Measurements from ENCODE around the gene ABCB9. TPM values are rescaled to one million over a fixed set of nuclear protein-coding genes. Genes with fewer than 3 reads are reported as not detected.
A peak's percentile ranks its signal among the peaks of the same experiment; 100 is the strongest.

ABCB9 gene
- polyA plus RNA-seq, 1 donor from 2014 or later = 19.7 TPM

- Histone ChIP-seq H3K9ac (ENCODE audit: low read length) (no peak overlapping the region), H3K9me2 (ENCODE audit: insufficient read depth, low read length) (no peaks in the 10 kb centered on the region), H3K36me3 (ENCODE audit: insufficient read depth, low read length) (no peaks in the 10 kb centered on the region), H3K79me2 (replicated peaks; ENCODE audit: insufficient read depth, low read length) (peaks cover 84% of the 10 kb centered on the region), H3K9me3 (ENCODE audit: low read length) (no peaks in the 10 kb centered on the region), H3K4me2 (ENCODE audit: low read length) (no peak overlapping the region), H3F3A (ENCODE audit: insufficient read depth, low read length, poor library complexity, severe bottlenecking) (peaks cover 7% of the 10 kb centered on the region), H3K27me3 (ENCODE audit: insufficient read depth, low read depth, low read length) (no peaks in the 10 kb centered on the region), H4K20me1 (ENCODE audit: insufficient read depth) (peaks cover 3% of the 10 kb centered on the region), H2AFZ (ENCODE audit: low read depth, low read length) (no peak overlapping the region), H3K27ac (ENCODE audit: low read length) (peak overlapping the region; percentile 47), H3K4me3 (ENCODE audit: low read length) (peak overlapping the region; percentile 30)
- TF ChIP-seq TAF1 (IDR thresholded peaks at IDR 0.05; ENCODE audit: low read depth) (no peak), EZH2 (IDR thresholded peaks at IDR 0.05; ENCODE audit: borderline replicate concordance, insufficient read depth, low read length, poor library complexity, severe bottlenecking) (no peak), EP300 (conservative IDR thresholded peaks at IDR 0.05; ENCODE audit: poor library complexity, severe bottlenecking) (no peak), POLR2AphosphoS5 (IDR thresholded peaks at IDR 0.05) (no peak), SMC3 (conservative IDR thresholded peaks at IDR 0.05; ENCODE audit: poor library complexity) (no peak), MXI1 (conservative IDR thresholded peaks at IDR 0.05; ENCODE audit: poor library complexity, severe bottlenecking) (no peak), RAD21 (conservative IDR thresholded peaks at IDR 0.05) (no peak), REST (IDR thresholded peaks at IDR 0.05; ENCODE audit: borderline replicate concordance) (no peak)
- TF ChIP-seq, protein P1, sequence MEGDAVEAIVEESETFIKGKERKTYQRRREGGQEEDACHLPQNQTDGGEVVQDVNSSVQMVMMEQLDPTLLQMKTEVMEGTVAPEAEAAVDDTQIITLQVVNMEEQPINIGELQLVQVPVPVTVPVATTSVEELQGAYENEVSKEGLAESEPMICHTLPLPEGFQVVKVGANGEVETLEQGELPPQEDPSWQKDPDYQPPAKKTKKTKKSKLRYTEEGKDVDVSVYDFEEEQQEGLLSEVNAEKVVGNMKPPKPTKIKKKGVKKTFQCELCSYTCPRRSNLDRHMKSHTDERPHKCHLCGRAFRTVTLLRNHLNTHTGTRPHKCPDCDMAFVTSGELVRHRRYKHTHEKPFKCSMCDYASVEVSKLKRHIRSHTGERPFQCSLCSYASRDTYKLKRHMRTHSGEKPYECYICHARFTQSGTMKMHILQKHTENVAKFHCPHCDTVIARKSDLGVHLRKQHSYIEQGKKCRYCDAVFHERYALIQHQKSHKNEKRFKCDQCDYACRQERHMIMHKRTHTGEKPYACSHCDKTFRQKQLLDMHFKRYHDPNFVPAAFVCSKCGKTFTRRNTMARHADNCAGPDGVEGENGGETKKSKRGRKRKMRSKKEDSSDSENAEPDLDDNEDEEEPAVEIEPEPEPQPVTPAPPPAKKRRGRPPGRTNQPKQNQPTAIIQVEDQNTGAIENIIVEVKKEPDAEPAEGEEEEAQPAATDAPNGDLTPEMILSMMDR (IDR thresholded peaks at IDR 0.05; ENCODE audit: poor library complexity, severe bottlenecking) = no peak
These were observed 78.4 kb downstream of the ABCB9 start for GRCh38 chr12:122887819-122888212.

DNA sequence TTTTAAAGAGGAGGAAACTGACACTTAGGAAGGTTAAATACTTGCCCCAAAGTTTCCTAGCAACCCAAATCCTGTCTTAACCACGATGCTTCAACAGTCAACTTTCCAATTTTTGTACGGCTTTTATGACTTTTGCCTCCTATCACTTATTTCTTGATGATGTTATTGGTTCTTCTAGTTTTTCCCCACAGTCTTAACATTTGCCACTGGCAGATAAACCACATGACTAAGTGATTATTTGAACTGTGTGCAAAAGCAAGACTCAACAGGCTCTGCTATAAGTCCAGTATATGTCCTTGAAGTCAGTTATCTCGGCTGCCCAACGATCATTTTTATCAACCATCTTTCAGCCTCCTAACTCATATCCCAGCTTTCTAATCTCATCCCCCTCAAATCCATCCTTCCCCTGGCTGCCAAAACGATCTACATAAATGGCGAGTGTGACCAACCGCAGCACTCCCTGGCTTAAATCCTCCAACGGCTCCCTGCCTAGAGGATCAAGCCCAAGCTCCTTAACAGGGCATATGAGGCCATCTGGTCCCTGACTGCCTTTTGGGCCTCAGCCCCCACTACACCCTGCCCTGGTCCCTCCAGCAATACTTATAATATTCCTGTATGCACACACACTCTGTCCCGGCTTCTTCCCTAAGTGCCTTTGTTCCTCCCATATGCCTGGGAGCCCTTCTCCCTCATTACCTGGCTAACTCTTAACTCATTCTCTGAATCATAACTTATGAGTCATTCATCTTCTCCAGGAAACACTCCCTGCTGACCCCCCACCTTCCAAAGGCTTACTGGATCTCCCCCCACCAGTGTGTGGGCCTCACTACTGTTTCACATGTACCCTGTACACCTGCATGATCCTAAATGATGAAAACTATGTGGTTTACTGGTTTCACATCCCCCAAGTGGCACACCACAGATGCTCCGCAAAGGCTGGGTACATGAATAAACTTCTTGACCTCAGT lies 79.1 kb downstream of the ABCB9 start:
- Histone ChIP-seq H2AFZ (ENCODE audit: low read depth, low read length) (no peak overlapping the region), H3K9me3 (ENCODE audit: low read length) (no peaks in the 10 kb centered on the region), H3K9me2 (ENCODE audit: insufficient read depth, low read length) (no peaks in the 10 kb centered on the region), H3K4me3 (ENCODE audit: low read length) (peak overlapping the region; percentile 30), H3K27ac (ENCODE audit: low read length) (peak overlapping the region; percentile 47), H3F3A (ENCODE audit: insufficient read depth, low read length, poor library complexity, severe bottlenecking) (peaks cover 7% of the 10 kb centered on the region), H3K27me3 (ENCODE audit: insufficient read depth, low read depth, low read length) (no peaks in the 10 kb centered on the region), H3K79me2 (replicated peaks; ENCODE audit: insufficient read depth, low read length) (peaks cover 84% of the 10 kb centered on the region), H4K20me1 (ENCODE audit: insufficient read depth) (no peaks in the 10 kb centered on the region), H3K4me2 (ENCODE audit: low read length) (no peak overlapping the region), H3K36me3 (ENCODE audit: insufficient read depth, low read length) (no peaks in the 10 kb centered on the region), H3K9ac (ENCODE audit: low read length) (no peak overlapping the region)
- TF ChIP-seq, protein P1 (IDR thresholded peaks at IDR 0.05; ENCODE audit: poor library complexity, severe bottlenecking) = no peak
- TF ChIP-seq MXI1 (conservative IDR thresholded peaks at IDR 0.05; ENCODE audit: poor library complexity, severe bottlenecking) = no peak
- TF ChIP-seq RAD21 (conservative IDR thresholded peaks at IDR 0.05) = no peak
- no peak for TF ChIP-seq EP300 (conservative IDR thresholded peaks at IDR 0.05; ENCODE audit: poor library complexity, severe bottlenecking)
- no peak for TF ChIP-seq REST (IDR thresholded peaks at IDR 0.05; ENCODE audit: borderline replicate concordance)
- no peak for TF ChIP-seq SMC3 (conservative IDR thresholded peaks at IDR 0.05; ENCODE audit: poor library complexity)
- TF ChIP-seq EZH2 (IDR thresholded peaks at IDR 0.05; ENCODE audit: borderline replicate concordance, insufficient read depth, low read length, poor library complexity, severe bottlenecking) = no peak
- TF ChIP-seq TAF1 (IDR thresholded peaks at IDR 0.05; ENCODE audit: low read depth) = no peak
- no peak for TF ChIP-seq POLR2AphosphoS5 (IDR thresholded peaks at IDR 0.05)
